NCI-H226 (cell line): ENCODE measurements around the gene TEDC1.
A peak's percentile ranks its signal among the peaks of the same experiment; 100 is the strongest.

Experiments used
- DNase-seq: peaks from one replicate; pipeline ENCODE4 v3.0.0-alpha.2; 2015

TEDC1 gene

DNA sequence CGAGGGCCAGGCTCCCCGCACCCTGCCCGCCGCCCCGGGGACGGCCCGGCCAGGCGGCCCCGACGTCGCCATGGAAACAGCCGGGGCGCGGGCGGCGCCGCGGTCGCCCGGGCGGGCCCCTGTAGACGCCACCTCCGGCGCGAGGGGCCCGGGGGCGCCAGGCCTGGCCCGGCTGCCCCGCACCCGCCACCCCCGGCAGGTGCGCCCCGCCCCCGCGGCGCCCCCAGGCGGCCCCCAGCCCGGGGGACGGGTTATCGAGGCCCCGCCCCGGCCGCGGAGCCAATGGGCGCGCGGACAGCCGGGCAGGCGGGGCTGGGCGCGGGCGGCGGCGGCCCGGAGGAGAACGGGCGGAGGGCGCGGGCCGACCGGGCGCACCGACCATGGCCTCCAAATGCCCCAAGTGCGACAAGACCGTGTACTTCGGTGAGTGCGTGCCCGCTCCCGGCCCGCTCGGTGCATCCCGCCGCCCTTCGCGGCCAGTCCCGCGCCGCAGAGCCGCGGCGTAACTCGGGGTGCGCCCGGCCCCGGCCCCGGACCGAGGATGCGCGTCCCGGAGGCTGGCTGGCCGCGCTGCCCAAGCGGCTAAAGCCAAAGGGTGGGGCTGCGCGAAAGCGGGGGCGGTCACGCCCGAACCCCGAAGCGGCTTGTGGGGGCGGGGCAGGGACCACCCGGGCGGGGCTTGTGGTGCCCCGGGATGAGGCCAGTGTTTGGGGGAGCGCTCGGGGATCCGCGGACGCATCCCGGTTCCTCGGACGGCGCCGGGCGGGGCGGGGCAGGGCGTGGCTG lies 16.4 kb upstream of the TEDC1 start, which contains the start of gene CRIP2:
CRIP2 (plus strand) TSS at position 339 of the 786 bp plus-strand sequence; CDS start at position 381, 42 bp downstream.
- peak; percentile 52 for DNase-seq

GRCh38 chr14:105475269-105476096 lies 15.6 kb upstream of the TEDC1 start:
- DNase-seq, result peak; percentile 47

- no peak for DNase-seq
Observed at GRCh38 chr14:105476097-105476830, 14.8 kb upstream of the TEDC1 start.

DNA sequence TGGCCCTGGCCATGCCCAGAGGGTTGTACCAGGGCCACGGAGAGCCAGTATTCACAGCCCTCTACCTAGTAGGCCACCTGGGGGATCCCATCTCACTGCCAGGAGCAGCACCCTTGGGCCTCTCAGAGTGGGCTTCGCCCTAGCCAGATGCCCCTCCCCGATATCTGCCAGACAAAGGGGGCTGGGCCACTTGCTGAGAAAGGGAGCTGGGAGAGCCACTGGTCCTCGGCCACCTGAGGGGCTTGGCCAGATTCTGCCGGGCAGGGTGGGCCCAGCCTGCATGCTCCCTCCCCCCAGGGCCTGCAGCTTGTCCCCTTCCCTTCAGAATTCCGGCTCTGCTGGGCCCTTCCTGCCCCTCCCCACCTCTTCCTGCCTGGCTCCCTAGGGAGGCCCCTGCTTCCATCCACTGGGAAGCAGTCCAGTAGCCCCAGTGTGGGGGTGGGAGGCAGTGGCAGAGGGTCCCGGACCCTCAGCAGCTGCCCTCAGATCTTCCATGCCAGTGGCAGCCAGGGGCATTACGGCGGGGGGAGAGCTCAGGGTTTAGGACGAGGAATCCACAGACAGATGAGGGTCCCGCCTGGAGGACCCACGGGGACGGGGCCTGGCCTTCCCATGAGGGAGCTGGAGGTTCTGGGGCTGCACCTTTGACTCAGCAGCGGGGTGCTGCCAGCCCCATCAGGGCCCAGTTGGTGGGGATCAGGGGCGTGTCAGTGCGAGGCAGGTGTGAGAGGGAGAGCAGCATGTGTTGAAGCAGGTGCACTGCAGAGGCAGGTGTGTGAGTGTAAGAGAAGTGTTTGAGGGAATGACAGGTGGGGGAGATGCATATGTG lies 14.0 kb upstream of the TEDC1 start:
- no peak for DNase-seq

GRCh38 chr14:105477660-105478397 lies 13.2 kb upstream of the TEDC1 start:
- no peak for DNase-seq

DNA sequence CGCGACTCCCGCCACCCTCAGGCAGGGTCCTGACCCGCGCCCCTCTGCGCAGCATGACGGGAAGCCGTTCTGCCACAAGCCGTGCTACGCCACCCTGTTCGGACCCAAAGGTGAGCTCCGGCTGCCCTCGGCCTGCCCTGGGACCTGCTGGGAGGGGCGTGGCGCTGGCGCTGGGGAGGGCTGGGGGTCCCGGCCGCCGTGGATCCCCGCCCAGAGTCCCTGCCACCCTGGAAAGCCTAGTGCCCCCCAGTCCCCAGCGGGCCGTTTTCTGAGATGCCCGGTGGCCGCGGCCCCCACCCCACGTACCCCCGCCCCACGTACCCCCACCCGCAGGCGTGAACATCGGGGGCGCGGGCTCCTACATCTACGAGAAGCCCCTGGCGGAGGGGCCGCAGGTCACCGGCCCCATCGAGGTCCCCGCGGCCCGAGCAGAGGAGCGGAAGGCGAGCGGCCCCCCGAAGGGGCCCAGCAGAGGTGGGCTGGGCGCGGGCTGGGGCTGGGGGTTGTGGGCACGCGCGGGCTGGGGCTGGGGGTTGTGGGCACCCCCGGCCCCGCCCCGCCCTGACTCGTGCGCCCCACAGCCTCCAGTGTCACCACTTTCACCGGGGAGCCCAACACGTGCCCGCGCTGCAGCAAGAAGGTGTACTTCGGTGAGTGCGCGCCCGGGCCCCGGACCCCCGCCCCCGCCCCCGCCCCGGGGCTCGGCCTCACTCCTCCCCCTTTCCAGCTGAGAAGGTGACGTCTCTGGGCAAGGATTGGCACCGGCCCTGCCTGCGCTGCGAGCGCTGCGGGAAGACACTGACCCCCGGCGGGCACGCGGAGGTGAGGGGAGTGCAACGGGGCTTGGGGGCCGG lies 12.4 kb upstream of the TEDC1 start:
- no peak for DNase-seq

DNA sequence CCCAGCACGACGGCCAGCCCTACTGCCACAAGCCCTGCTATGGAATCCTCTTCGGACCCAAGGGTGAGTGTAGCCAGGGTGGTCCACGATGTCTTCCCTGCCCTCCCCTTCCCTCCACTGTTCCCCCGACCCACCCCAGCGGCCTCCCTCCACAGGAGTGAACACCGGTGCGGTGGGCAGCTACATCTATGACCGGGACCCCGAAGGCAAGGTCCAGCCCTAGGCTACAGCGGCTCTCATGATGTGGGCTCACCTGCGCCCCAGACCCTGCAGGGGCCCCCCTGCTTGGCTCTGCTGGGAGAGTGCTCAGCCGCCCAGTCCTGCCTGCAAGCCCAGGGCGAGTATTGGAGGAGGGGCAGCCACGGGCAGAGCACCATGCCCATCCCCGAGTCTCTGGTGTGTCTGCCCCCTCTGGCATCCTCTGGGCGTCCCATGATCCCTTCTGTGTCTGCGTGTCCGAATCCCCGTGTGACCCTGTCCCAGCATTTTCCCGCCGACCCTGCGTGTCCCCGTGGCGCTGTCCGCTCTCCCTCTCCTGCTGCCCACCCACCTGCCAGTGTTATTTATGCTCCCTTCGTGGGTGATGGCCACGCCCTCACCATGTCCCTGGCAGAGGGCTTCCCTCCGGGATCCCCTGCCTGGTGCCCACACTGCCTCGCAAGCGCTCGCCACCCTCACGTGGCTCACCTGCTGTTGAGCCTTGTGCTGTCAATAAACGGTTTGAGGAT lies 11.5 kb upstream of the TEDC1 start:
- no peak for DNase-seq

GRCh38 chr14:105480199-105480746 lies 10.8 kb upstream of the TEDC1 start:
- DNase-seq, result no peak

DNA sequence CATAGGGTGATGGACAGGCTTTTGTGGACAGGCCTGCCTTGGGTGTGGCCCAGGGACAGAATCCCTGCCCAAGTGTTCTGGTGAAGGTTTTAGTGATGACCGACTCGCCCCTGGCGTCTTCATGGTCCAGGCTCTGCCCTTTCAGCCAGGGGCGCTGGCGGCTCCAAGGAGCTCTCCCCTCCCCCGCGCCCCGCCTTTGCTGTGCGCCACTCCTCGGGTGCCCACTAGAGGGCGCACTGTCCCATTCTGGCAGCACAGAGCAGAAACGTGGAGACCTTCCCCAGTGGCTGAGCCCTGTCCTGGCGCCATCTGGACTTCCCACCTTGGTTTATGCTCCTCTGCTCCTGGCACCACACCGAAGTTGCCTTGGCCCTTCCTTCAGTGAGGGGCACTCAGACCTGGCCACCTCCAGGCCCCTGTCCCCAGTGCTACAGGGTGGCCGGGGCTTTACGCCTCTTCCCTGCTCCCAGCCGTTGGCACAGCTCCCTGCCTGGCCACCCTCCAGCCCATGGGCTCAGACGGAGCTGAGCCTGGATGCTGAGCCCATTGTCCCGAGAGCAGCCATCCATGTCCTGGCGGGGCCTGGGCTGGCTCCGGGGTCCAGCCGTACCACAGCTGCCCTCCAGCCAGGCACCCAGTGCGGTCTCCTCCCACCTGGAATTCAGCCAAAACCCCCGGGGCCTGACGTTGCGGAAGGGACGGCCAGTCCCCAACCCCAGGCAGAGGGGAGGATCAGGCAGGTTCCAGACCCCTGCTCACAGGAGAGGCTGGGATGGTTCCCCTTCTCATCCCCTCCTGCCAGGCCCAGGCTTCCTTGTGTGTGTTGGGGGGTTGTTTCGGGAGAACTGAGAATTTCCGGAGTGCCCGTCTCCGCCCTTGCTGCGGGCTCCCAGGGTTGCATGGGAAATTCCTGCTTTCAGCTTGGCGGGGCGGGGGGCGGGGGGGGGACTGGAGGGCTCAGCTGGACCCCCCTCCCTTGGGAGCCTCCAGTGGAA lies 9.9 kb upstream of the TEDC1 start:
- peak; percentile 73 for DNase-seq

GRCh38 chr14:105481886-105482457 lies 9.1 kb upstream of the TEDC1 start:
- DNase-seq, result peak; percentile 93

- no peak for DNase-seq
Observed at GRCh38 chr14:105482486-105483110, 8.4 kb upstream of the TEDC1 start.

DNA sequence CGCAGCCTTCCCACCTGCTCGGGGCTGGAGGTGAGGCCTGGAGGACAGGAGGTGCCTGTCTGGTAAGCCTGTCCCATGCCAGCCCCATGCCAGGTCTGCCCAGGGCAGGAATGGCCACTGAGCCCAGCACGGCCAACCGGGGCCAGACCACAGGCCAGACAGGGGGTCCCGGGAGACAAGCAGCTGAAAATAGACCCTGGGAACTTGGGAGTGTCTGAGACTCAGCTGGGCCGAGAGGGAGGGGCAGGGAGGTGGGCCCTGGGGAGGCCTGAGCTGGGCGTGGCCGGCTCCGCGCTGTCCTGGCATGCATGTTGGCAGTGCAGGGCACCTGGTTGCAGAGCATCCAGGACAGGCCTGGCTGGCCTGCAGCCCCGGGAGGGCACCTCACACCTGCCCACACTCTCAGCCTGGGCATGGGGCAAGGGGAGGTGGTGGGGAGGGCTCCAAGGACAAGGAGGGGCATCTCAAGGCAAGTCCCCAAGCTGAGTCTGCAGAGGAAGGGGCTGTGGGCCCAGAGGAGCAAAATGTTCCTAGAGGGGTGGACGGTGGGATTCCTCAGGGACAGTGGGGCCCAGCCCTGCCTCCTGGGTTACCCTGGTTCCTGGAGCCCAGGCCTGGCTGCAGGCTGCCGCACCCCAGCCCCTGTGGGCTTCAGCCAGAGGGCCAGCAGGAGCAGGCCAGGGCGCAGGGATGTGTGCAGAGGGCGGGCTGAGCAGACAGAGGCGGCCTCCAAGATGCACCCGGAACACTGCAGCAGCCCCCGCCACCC lies 7.6 kb upstream of the TEDC1 start:
- DNase-seq, result no peak

- no peak for DNase-seq
Observed at GRCh38 chr14:105484069-105484996, 6.7 kb upstream of the TEDC1 start.

- DNase-seq, result no peak
Observed at GRCh38 chr14:105484997-105485393, 6.1 kb upstream of the TEDC1 start.

DNA sequence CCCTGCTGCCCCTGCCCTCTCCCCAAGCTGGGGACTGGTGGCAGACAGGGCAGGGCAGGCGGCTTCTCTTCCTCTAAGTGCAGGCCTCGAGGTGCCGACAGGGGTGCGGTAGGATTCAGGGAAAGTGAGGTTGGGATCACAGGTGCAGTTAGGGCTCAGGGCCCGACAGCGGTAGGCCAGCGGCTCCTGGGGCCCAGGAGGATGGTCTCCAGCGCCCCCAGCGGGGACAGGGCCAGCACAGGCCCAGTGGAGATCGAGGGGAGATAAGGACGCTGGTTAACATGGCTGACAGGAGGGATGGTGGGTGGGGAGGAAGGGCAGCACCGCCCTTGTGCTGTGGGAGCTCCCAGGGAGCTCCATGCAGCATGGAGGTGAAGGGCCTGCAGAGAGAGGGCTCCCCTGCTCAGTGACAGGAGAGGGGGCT lies 5.3 kb upstream of the TEDC1 start:
- DNase-seq, result no peak
